Right lung (tissue), 10 donors: ENCODE data around the gene SHF. TPM values are rescaled to one million over a fixed set of nuclear protein-coding genes. Genes with fewer than 3 reads are reported as not detected.
"Not testable (repeated sequence)": the region's sequence is repeated elsewhere in the genome, so short reads cannot be mapped to it uniquely, and the experiment has no call there.

Experiments
- DNase-seq, 2 donors: peaks; one replicate each; pipeline ENCODE4 v3.0.0-alpha.2; 2013
- long read RNA-seq, 8 donors: transcript quantifications; one replicate each; lab custom pipeline, GENCODE V29; 2026
- polyA plus RNA-seq, 5 donors: library from polyadenylated mRNA; unstranded; fragments of 120-200 nt; gene quantifications; one replicate each; pipeline versions ENCODE4 v1.2.1 to v1.2.3, GENCODE V29; 2013; ENCODE audit warnings: inconsistent platforms in 1 of 5, low replicate concordance in 1 of 5; ENCODE audit not compliant: insufficient read length in 5 of 5, insufficient read depth in 1 of 5

The SHF gene
- 10 to 100 TPM; 29.6 to 40.9 (median 35.3) TPM for polyA plus RNA-seq
- long read RNA-seq, donor 1, partial matches to known transcripts = 0 of 4 reads
- long read RNA-seq, donor 1, other reads (novel, unspliced or antisense) = 0 of 4 reads
- long read RNA-seq, donor 2, partial matches to known transcripts = 0 of 3 reads
- long read RNA-seq, donor 2, other reads (novel, unspliced or antisense) = 0 of 3 reads
- long read RNA-seq, donor 3, partial matches to known transcripts = 0 of 5 reads
- long read RNA-seq, donor 3, other reads (novel, unspliced or antisense) = 0 of 5 reads
- long read RNA-seq, donor 4, partial matches to known transcripts = 0 of 3 reads
- long read RNA-seq, donor 4, other reads (novel, unspliced or antisense) = 0 of 3 reads
- long read RNA-seq, donor 5 = 0 reads
- long read RNA-seq, donor 6, transcript SHF-208 (4 exons, 1,731 nt) = major isoform, 5 of 17 reads
- long read RNA-seq, donor 6, partial matches to known transcripts = 11 of 17 reads
- long read RNA-seq, donor 6, other reads (novel, unspliced or antisense) = 0 of 17 reads
- long read RNA-seq, donor 7, partial matches to known transcripts = 0 of 4 reads
- long read RNA-seq, donor 7, other reads (novel, unspliced or antisense) = 0 of 4 reads
- long read RNA-seq, donor 8, partial matches to known transcripts = 0 of 2 reads
- long read RNA-seq, donor 8, other reads (novel, unspliced or antisense) = 0 of 2 reads

- DNase-seq = peak; percentile 67 to 74
These were observed at the start of gene SHF for GRCh38 chr15:45187894-45188830. TSS of gene SHF (minus strand) at chr15:45187966. CDS start at chr15:45187951, 15 bp downstream.

- not testable (repeated sequence) for DNase-seq
These were observed 49.0 kb upstream of the SHF start for GRCh38 chr15:45236806-45237205.

GRCh38 chr15:45234562-45235235 is 46.9 kb upstream of the SHF start:
- DNase-seq = no peak

GRCh38 chr15:45231864-45232562 is 44.2 kb upstream of the SHF start:
- no peak for DNase-seq

- DNase-seq = no peak
These were observed 43.4 kb upstream of the SHF start for GRCh38 chr15:45231132-45231531.

- no peak for DNase-seq
These were observed 42.6 kb upstream of the SHF start for GRCh38 chr15:45230245-45230965.

GRCh38 chr15:45228931-45229330 is 41.2 kb upstream of the SHF start:
- no peak for DNase-seq

GRCh38 chr15:45225506-45226273 is 37.9 kb upstream of the SHF start:
- no peak for DNase-seq

- DNase-seq = no peak
These were observed 37.0 kb upstream of the SHF start for GRCh38 chr15:45224621-45225217.

- no peak for DNase-seq
These were observed 34.2 kb upstream of the SHF start for GRCh38 chr15:45221967-45222366.

- DNase-seq = no peak
These were observed 33.4 kb upstream of the SHF start for GRCh38 chr15:45221053-45221599.

- no peak for DNase-seq
These were observed 24.7 kb upstream of the SHF start for GRCh38 chr15:45212493-45212892.

- DNase-seq = no peak
These were observed 17.4 kb upstream of the SHF start for GRCh38 chr15:45205192-45205591.

- DNase-seq = no peak
These were observed 15.4 kb upstream of the SHF start for GRCh38 chr15:45203182-45203581.

- no peak for DNase-seq
These were observed 14.1 kb upstream of the SHF start for GRCh38 chr15:45201869-45202268.

- no peak for DNase-seq
These were observed 13.7 kb upstream of the SHF start for GRCh38 chr15:45201557-45201859.

- DNase-seq = peak; percentile 83 to 90
These were observed 13.2 kb upstream of the SHF start for GRCh38 chr15:45200799-45201556.
